Left lung (tissue), 10 donors: ENCODE results near the gene BUD23. TPM values are rescaled to one million over a fixed set of nuclear protein-coding genes. Genes with fewer than 3 reads are reported as not detected.
A peak's percentile ranks its signal among the peaks of the same experiment; 100 is the strongest.

Source experiments
- ATAC-seq: fragments of 200-7000 bp; cut with Tn5 transposase; one replicate; pipeline ENCODE4 v1.9.1; 2020; ENCODE audit warnings: moderate library complexity
- DNase-seq, 4 donors: peaks; one replicate each; pipeline ENCODE4 v3.0.0-alpha.2; 2013 to 2020
- H3K27ac ChIP-seq, 2 donors: fragments of 200-600 bp; sonication (generic) in 1 of 2; one replicate each; pipeline versions ENCODE4 v1.5.0 to v1.8.0; 2020 to 2021
- H3K27me3 ChIP-seq, 2 donors: fragments of 200-600 bp; sonication (generic) in 1 of 2; one replicate each; pipeline versions ENCODE4 v1.5.0 to v1.8.0; 2020 to 2021
- H3K36me3 ChIP-seq, 2 donors: fragments of 200-600 bp; sonication (generic) in 1 of 2; one replicate each; pipeline versions ENCODE4 v1.5.0 to v1.8.0; 2020 to 2021
- H3K4me1 ChIP-seq, 2 donors: fragments of 200-600 bp; one replicate each; pipeline ENCODE4 v1.8.0; 2021
- H3K4me3 ChIP-seq, 2 donors: fragments of 200-600 bp; sonication (generic) in 1 of 2; one replicate each; pipeline versions ENCODE4 v1.5.0 to v1.8.0; 2020 to 2021; ENCODE audit warnings: mild to moderate bottlenecking in 1 of 2
- H3K9me3 ChIP-seq, 2 donors: fragments of 200-600 bp; sonication (generic) in 1 of 2; one replicate each; pipeline versions ENCODE4 v1.5.0 to v1.8.0; 2020 to 2021
- CTCF ChIP-seq, 2 donors: fragments of 200-600 bp; sonication (generic) in 1 of 2; IDR thresholded peaks; one replicate each; pipeline versions ENCODE4 v1.5.0 to v1.8.0; 2021; ENCODE audit warnings: antibody characterized with exemption in 2 of 2
- intact Hi-C, 2 donors: fragments of 100-400 bp; cut with DNase I; formaldehyde crosslinking; loops; one replicate each; pipeline versions ENCODE4 v1.11.2 to v1.14.2; 2022
- polyA plus RNA-seq, 6 donors: library from polyadenylated mRNA; unstranded; fragments of 120-200 nt; gene quantifications; one replicate each; pipeline ENCODE4 v1.2.1, GENCODE V29; 2013; ENCODE audit not compliant: insufficient read length in 6 of 6
- total RNA-seq, 2 donors: library from RNA; stranded (reverse); fragmentation: NEBNext Ultra II Directional; extraction: Animal tissue kit (Norgen Biotek cat#: 25700); gene quantifications; one replicate each; pipeline ENCODE4 v1.2.1, GENCODE V29; 2021
- donor health status: DM: no; HTN: yes; CAD: no.
- donor health status: DM: no; HTN: no; CAD: no.

BUD23 gene
- total and polyA plus RNA-seq, 8 donors, result 44.6 to 95.0 (median 77.8) TPM

DNA sequence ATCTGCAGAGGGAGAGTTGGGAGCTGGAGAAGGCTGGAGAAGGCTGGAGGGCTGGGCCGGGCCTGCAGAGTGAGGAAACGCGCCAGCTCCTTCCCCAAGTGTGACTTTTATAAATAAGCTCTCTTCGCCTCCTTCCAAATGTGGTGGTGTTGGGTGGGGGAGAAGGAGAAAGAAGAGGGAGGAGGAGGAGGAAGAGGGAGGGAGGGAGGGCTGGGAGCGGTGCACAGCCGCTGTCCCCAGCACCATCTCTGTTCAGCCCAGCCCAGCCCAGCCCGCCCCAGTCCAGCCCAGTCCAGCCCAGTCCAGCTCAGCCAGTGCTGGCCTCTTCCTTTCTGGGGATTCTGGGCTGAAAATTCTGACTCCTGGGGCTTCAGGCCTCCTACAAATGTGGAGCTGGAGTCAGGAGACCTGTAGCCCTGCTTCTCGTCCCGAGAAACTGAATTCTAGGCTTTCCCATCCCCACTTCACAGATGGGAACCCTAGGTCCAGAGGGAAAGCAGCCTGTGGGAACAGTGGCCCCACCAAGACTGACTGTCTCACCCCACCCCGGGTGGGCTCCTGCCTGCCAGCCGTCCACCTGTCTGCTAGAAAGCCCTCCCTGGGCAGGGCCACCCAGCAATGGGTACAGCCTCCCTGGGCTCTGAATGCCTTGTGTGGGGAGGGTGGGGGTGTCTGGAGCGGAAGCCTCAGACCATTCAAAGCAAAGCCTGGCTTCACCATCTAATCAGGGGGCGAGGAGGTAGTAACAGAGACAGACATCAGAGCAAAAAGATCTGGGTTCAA is 33.8 kb downstream of the BUD23 start:
- intact Hi-C loops, result no loop called here
- no peak overlapping the region for H3K27ac ChIP-seq
- no peaks in the 10 kb centered on the region for H3K9me3 ChIP-seq
- no peak for ATAC-seq
- H3K36me3 ChIP-seq, result no peaks in the 10 kb centered on the region
- peaks cover 0 to 75% of the 10 kb centered on the region in 2 donors for H3K27me3 ChIP-seq
- peak overlapping the region in 1 of 2 donors; percentile 82 for H3K4me3 ChIP-seq
- TF ChIP-seq CTCF (IDR thresholded peaks at IDR 0.05), result no peak
- no peak for DNase-seq
- H3K4me1 ChIP-seq, result peaks cover 10 to 46% of the 10 kb centered on the region in 2 donors

- H3K27me3 ChIP-seq, result peaks cover 0 to 78% of the 10 kb centered on the region in 2 donors
- peak overlapping the region in 1 of 2 donors; percentile 82 for H3K4me3 ChIP-seq
- no peak for TF ChIP-seq CTCF (IDR thresholded peaks at IDR 0.05)
- peaks cover 10 to 46% of the 10 kb centered on the region in 2 donors for H3K4me1 ChIP-seq
- ATAC-seq (no peak), DNase-seq (no peak)
- intact Hi-C loops, result no loop called here
- no peaks in the 10 kb centered on the region for H3K36me3 ChIP-seq
- H3K27ac ChIP-seq, result no peak overlapping the region
- no peaks in the 10 kb centered on the region for H3K9me3 ChIP-seq
Measured at GRCh38 chr7:73717991-73718405, 34.6 kb downstream of the BUD23 start.

DNA sequence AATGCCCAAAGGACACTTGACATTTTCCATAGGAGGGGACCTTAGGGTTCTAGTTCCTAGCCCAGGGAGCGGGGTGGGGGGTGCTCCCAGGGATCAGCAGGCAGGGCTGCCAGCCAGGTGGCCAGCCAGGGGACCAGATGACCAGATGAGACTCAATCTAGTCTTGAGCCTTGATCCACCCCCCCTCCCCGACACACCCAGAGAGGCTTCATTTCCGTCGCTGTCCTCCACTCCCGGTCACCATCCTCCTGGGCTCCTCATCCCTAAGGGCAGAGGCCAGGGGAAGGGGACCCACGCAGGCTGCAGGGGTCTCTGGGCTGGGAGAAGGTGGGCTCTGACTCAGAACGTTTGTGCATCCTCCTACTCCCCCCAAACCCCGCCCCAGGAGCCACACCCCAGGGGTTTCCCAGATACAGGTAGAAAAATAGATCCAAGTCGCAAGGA is 35.1 kb downstream of the BUD23 start:
- Histone ChIP-seq H3K4me3 (peak overlapping the region; percentile 82 to 97), H3K27ac (no peak overlapping the region), H3K9me3 (no peaks in the 10 kb centered on the region), H3K27me3 (peaks cover 0 to 73% of the 10 kb centered on the region in 2 donors), H3K4me1 (peaks cover 10 to 46% of the 10 kb centered on the region in 2 donors), H3K36me3 (no peaks in the 10 kb centered on the region)
- intact Hi-C loops, result no loop called here
- ATAC-seq (no peak), DNase-seq (no peak)
- no peak for TF ChIP-seq CTCF (IDR thresholded peaks at IDR 0.05)

GRCh38 chr7:73718905-73719805 is 35.8 kb downstream of the BUD23 start, which contains the start of gene STX1A:
Gene STX1A, minus strand, starts transcription at chr7:73719669. Its CDS starts 38 bp downstream, at chr7:73719631.
- Histone ChIP-seq H3K36me3 (no peaks in the 10 kb centered on the region), H3K9me3 (no peaks in the 10 kb centered on the region), H3K4me3 (peak within 1 kb of the TSS; percentile 82 to 97), H3K27ac (no peak within 1 kb of the TSS), H3K27me3 (peaks cover 0 to 68% of the 10 kb centered on the region in 2 donors), H3K4me1 (peaks cover 10 to 46% of the 10 kb centered on the region in 2 donors)
- DNase-seq, result peak; percentile 51 to 94 (median 76)
- ATAC-seq, result peak; percentile 84
- intact Hi-C loops, result no loop called here
- no peak for TF ChIP-seq CTCF (IDR thresholded peaks at IDR 0.05)
